Neuronal stem cell (in vitro differentiated cells): ENCODE results near the gene CIAPIN1.
A peak's percentile ranks its signal among the peaks of the same experiment; 100 is the strongest.

Experiments used
- DNase-seq: peaks from one replicate; pipeline ENCODE4 v3.0.0-alpha.2; 2013; ENCODE audit warnings: low spot score
- H2AFZ ChIP-seq: one replicate; pipeline ENCODE4 v1.6.1; 2013; ENCODE audit warnings: mild to moderate bottlenecking, low read length, inconsistent platforms
- H2AK5ac ChIP-seq: 2 replicates; pipeline ENCODE4 v1.6.1; 2013; ENCODE audit warnings: low read depth, mild to moderate bottlenecking, inconsistent platforms, low read length, moderate library complexity, mixed read lengths
- H2BK120ac ChIP-seq: 2 replicates; pipeline ENCODE4 v1.6.1; 2013; ENCODE audit warnings: low read depth, mild to moderate bottlenecking, inconsistent platforms, low read length, moderate library complexity, mixed read lengths
- H2BK12ac ChIP-seq: one replicate; pipeline ENCODE4 v1.6.1; 2013; ENCODE audit warnings: low read length, inconsistent platforms
- H2BK15ac ChIP-seq: 2 replicates; pipeline ENCODE4 v1.6.1; 2013; ENCODE audit warnings: mild to moderate bottlenecking, low read length, inconsistent platforms, mixed read lengths
- H2BK5ac ChIP-seq: one replicate; pipeline ENCODE4 v1.6.1; 2013; ENCODE audit warnings: inconsistent platforms, mild to moderate bottlenecking, low read length, moderate library complexity
- H3K14ac ChIP-seq: one replicate; pipeline ENCODE4 v1.6.1; 2013; ENCODE audit warnings: low read length, inconsistent platforms
- H3K18ac ChIP-seq: 2 replicates; pipeline ENCODE4 v1.6.1; 2013; ENCODE audit warnings: low read length, inconsistent platforms
- H3K23ac ChIP-seq: 2 replicates; pipeline ENCODE4 v1.6.1; 2013; ENCODE audit warnings: low read depth, mild to moderate bottlenecking, mixed read lengths, low read length, inconsistent platforms; ENCODE audit not compliant: poor library complexity
- H3K27ac ChIP-seq: replicated peaks from 3 replicates; pipeline ENCODE4 v1.5.1; 2013; ENCODE audit warnings: low read length, inconsistent platforms
- H3K27me3 ChIP-seq, 3 experiments: 2 replicates each; pipeline ENCODE4 v1.6.1; 2013; ENCODE audit warnings: low read length in 3 of 3, mild to moderate bottlenecking in 2 of 3, inconsistent platforms in 1 of 3, low read depth in 1 of 3, mixed read lengths in 1 of 3, moderate library complexity in 1 of 3; ENCODE audit not compliant: control insufficient read depth in 3 of 3, insufficient read depth in 3 of 3
- H3K36me3 ChIP-seq, 2 donors: replicated peaks in 1 of 2; 2 replicates each; pipeline ENCODE4 v1.6.1; 2013; ENCODE audit warnings: low read length in 2 of 2; ENCODE audit not compliant: control insufficient read depth in 2 of 2, insufficient read depth in 2 of 2
- H3K4ac ChIP-seq: 2 replicates; pipeline ENCODE4 v1.6.1; 2013; ENCODE audit warnings: inconsistent platforms, mild to moderate bottlenecking, low read length, moderate library complexity
- H3K4me1 ChIP-seq, 2 donors: 1 replicate in 1 of 2; 2 replicates in 1 of 2; pipeline ENCODE4 v1.6.1; 2013; ENCODE audit warnings: low read length in 2 of 2, low read depth in 1 of 2; ENCODE audit not compliant: control insufficient read depth in 2 of 2, insufficient read depth in 1 of 2
- H3K4me2 ChIP-seq: one replicate; pipeline ENCODE4 v1.6.1; 2013; ENCODE audit warnings: mild to moderate bottlenecking, low read length, inconsistent platforms; ENCODE audit not compliant: insufficient read depth, poor library complexity, severe bottlenecking
- H3K4me3 ChIP-seq, 2 donors: 2 replicates each; pipeline ENCODE4 v1.5.1; 2013; ENCODE audit warnings: low read length in 2 of 2, mild to moderate bottlenecking in 2 of 2, inconsistent platforms in 1 of 2, moderate library complexity in 1 of 2
- H3K79me1 ChIP-seq: one replicate; pipeline ENCODE4 v1.6.1; 2013; ENCODE audit warnings: low read depth, mild to moderate bottlenecking, inconsistent platforms, low read length, moderate library complexity
- H3K9ac ChIP-seq: one replicate; pipeline ENCODE4 v1.6.1; 2013; ENCODE audit warnings: mild to moderate bottlenecking, low read depth, low read length, inconsistent platforms; ENCODE audit not compliant: poor library complexity
- H3K9me3 ChIP-seq, 2 donors: replicated peaks in 1 of 2; 2 replicates each; pipeline versions ENCODE3 to v1.6.1; 2013; ENCODE audit warnings: low read length in 2 of 2, mild to moderate bottlenecking in 2 of 2, inconsistent platforms in 1 of 2, low read depth in 1 of 2, mixed read lengths in 1 of 2, moderate library complexity in 1 of 2; ENCODE audit not compliant: control insufficient read depth in 2 of 2, insufficient read depth in 1 of 2
- H4K8ac ChIP-seq: one replicate; pipeline ENCODE4 v1.6.1; 2013; ENCODE audit warnings: low read depth, mild to moderate bottlenecking, inconsistent platforms, low read length, moderate library complexity
- H4K91ac ChIP-seq: one replicate; pipeline ENCODE4 v1.6.1; 2013; ENCODE audit warnings: low read length, low read depth, mild to moderate bottlenecking, inconsistent platforms; ENCODE audit not compliant: poor library complexity
- WGBS, 2 donors: extraction: QIAGEN DNeasy Blood & Tissue Kit; methylation state at CpG; one replicate each; pipeline ENCODE4 v1.1.7; 2013; ENCODE audit warnings: missing lambda C conversion rate in 2 of 2, mixed read lengths in 1 of 2; ENCODE audit not compliant: insufficient read length in 2 of 2, insufficient replicate concordance in 1 of 2; ENCODE audit errors: extremely low coverage in 2 of 2; 5-methylcytosine and 5-hydroxymethylcytosine counted together

CIAPIN1 gene

GRCh38 chr16:57464523-57464922 is 17.3 kb upstream of the CIAPIN1 start:
- DNase-seq = no peak
- WGBS, 2 donors = no CpG with 5 or more reads among the region's 2 CpGs
- Histone ChIP-seq H3K9me3 (no peaks in the 10 kb centered on the region), H3K79me1 (peaks cover 4% of the 10 kb centered on the region), H3K36me3 (peaks cover 32 to 80% of the 10 kb centered on the region in 2 donors), H4K91ac (no peak overlapping the region), H3K14ac (no peak overlapping the region), H2BK5ac (no peak overlapping the region), H2AFZ (no peak overlapping the region), H3K9ac (no peak overlapping the region), H2BK15ac (no peak overlapping the region), H3K4ac (no peak overlapping the region), H4K8ac (no peak overlapping the region), H3K23ac (no peak overlapping the region), H3K4me1 (peaks cover 2 to 3% of the 10 kb centered on the region in 2 donors), H2AK5ac (no peak overlapping the region), H3K27ac (no peak overlapping the region), H2BK120ac (no peak overlapping the region), H3K4me3 (no peak overlapping the region), H3K27me3 (no peaks in the 10 kb centered on the region), H2BK12ac (no peak overlapping the region), H3K18ac (no peak overlapping the region), H3K4me2 (no peak overlapping the region)

GRCh38 chr16:57462978-57463362 is 15.8 kb upstream of the CIAPIN1 start:
- Histone ChIP-seq H3K36me3 (peaks cover 21 to 80% of the 10 kb centered on the region in 2 donors), H3K9me3 (no peaks in the 10 kb centered on the region), H3K23ac (no peak overlapping the region), H3K27me3 (no peaks in the 10 kb centered on the region), H4K8ac (no peak overlapping the region), H3K79me1 (peaks cover 4% of the 10 kb centered on the region), H3K9ac (peak overlapping the region; percentile 92), H3K4ac (no peak overlapping the region), H2AK5ac (peak overlapping the region; percentile 96), H3K4me1 (peaks cover 2 to 3% of the 10 kb centered on the region in 2 donors), H3K4me3 (peak overlapping the region; percentile 58 to 95), H3K27ac (no peak overlapping the region), H3K18ac (peak overlapping the region; percentile 21), H2AFZ (peak overlapping the region; percentile 64), H4K91ac (no peak overlapping the region), H2BK15ac (no peak overlapping the region), H3K4me2 (peak overlapping the region; percentile 82), H2BK5ac (no peak overlapping the region), H3K14ac (peak overlapping the region; percentile 23), H2BK12ac (no peak overlapping the region), H2BK120ac (no peak overlapping the region)
- no peak for DNase-seq
- no CpG with 5 or more reads among the region's 16 CpGs for WGBS, 2 donors

DNA sequence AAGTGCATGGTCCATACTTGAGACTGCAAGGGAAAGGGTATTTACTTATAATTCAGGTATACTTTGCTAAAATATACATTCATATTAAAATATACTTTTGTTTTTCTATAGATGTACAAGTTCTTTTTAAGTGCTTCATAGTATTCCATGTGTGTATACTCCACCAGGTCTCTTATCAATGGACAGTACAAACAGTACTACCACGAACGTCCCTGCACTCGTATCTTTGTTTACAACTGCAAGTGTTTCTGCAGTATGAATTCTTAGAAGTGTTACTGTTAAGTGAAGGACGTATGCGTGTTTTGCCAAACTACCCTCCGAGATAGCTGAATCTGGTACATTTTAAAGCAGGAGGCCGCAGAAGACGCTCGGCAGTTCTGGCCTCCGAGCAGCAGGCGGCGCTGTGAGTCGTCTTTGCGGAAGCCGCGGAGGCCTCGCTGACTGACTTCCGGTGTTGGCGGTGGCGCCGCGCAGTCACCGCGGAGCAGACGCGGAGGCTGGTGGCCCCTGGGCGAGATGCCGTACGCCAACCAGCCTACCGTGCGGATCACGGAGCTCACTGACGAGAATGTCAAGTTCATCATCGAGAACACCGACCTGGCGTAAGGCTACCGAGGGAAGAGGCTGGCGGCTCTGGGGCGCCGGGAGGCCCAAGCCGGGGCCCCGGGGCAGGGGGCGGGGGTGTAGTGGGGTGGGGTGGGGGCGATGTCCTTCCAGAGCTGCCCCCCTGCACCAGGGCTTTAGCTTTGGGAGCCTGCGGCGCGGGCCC is 15.2 kb upstream of the CIAPIN1 start, which contains the start of gene POLR2C:
Gene POLR2C (plus strand): TSS at position 471 of the 769 bp plus-strand sequence. CDS start 46 bp downstream, at position 517.
- no peak within 1 kb of the TSS for H4K8ac ChIP-seq
- H3K4ac ChIP-seq = no peak within 1 kb of the TSS
- H3K9me3 ChIP-seq = no peaks in the 10 kb centered on the region
- no peak within 1 kb of the TSS for H4K91ac ChIP-seq
- H2BK12ac ChIP-seq = no peak within 1 kb of the TSS
- no peak within 1 kb of the TSS for H2BK15ac ChIP-seq
- H3K4me3 ChIP-seq = peak within 1 kb of the TSS; percentile 58 to 95
- H3K27ac ChIP-seq = no peak within 1 kb of the TSS
- H3K4me1 ChIP-seq = peaks cover 2 to 3% of the 10 kb centered on the region in 2 donors
- peak within 1 kb of the TSS; percentile 64 for H2AFZ ChIP-seq
- peak within 1 kb of the TSS; percentile 90 for H3K18ac ChIP-seq
- peak within 1 kb of the TSS; percentile 82 for H3K4me2 ChIP-seq
- H3K79me1 ChIP-seq = peaks cover 4% of the 10 kb centered on the region
- H3K9ac ChIP-seq = peak within 1 kb of the TSS; percentile 92
- WGBS, 2 donors = no CpG with 5 or more reads among the region's 47 CpGs
- H3K36me3 ChIP-seq = peaks cover 22 to 80% of the 10 kb centered on the region in 2 donors
- H2AK5ac ChIP-seq = peak within 1 kb of the TSS; percentile 96
- DNase-seq = peak; percentile 83
- peak within 1 kb of the TSS; percentile 99 for H3K23ac ChIP-seq
- no peak within 1 kb of the TSS for H2BK120ac ChIP-seq
- no peak within 1 kb of the TSS for H2BK5ac ChIP-seq
- peak within 1 kb of the TSS; percentile 23 for H3K14ac ChIP-seq
- H3K27me3 ChIP-seq = no peaks in the 10 kb centered on the region

- Histone ChIP-seq H3K18ac (no peak overlapping the region), H3K9ac (no peak overlapping the region), H3K27me3 (no peaks in the 10 kb centered on the region), H4K91ac (no peak overlapping the region), H3K4me3 (no peak overlapping the region), H2BK5ac (no peak overlapping the region), H4K8ac (no peak overlapping the region), H3K4me2 (no peak overlapping the region), H3K36me3 (peaks cover 9 to 69% of the 10 kb centered on the region in 2 donors), H3K14ac (no peak overlapping the region), H3K4me1 (peaks cover 0 to 1% of the 10 kb centered on the region in 2 donors), H3K4ac (no peak overlapping the region), H3K79me1 (no peaks in the 10 kb centered on the region), H2AFZ (no peak overlapping the region), H3K9me3 (no peaks in the 10 kb centered on the region), H3K23ac (no peak overlapping the region), H3K27ac (no peak overlapping the region), H2BK12ac (no peak overlapping the region), H2BK120ac (no peak overlapping the region), H2BK15ac (no peak overlapping the region), H2AK5ac (no peak overlapping the region)
- no peak for DNase-seq
- WGBS, 2 donors = no CpG with 5 or more reads among the region's 10 CpGs
These were observed 4.8 kb upstream of the CIAPIN1 start for GRCh38 chr16:57452021-57452420.
